Mucosa of descending colon (tissue), 3 donors: ENCODE data around the gene GPR155. TPM values are rescaled to one million over a fixed set of nuclear protein-coding genes. Genes with fewer than 3 reads are reported as not detected.
"Not testable (repeated sequence)": the region's sequence is repeated elsewhere in the genome, so short reads cannot be mapped to it uniquely, and the experiment has no call there.

Experiments used
- ATAC-seq: fragments of 200-7000 bp; cut with Tn5 transposase; one replicate; pipeline ENCODE4 v1.9.1; 2020; ENCODE audit warnings: mild to moderate bottlenecking, moderate library complexity
- DNase-seq, 3 donors: peaks; one replicate each; pipeline ENCODE4 v3.0.0-alpha.2; 2020
- H3K36me3 ChIP-seq: fragments of 200-600 bp; one replicate; pipeline ENCODE4 v1.8.0; 2021; ENCODE audit warnings: low read depth, mild to moderate bottlenecking
- H3K4me1 ChIP-seq: fragments of 200-600 bp; one replicate; pipeline ENCODE4 v1.8.0; 2021; ENCODE audit warnings: low read depth, mild to moderate bottlenecking
- H3K4me3 ChIP-seq: fragments of 200-600 bp; one replicate; pipeline ENCODE4 v1.8.0; 2021; ENCODE audit warnings: mild to moderate bottlenecking
- H3K9me3 ChIP-seq: fragments of 200-600 bp; one replicate; pipeline ENCODE4 v1.8.0; 2021; ENCODE audit warnings: mild to moderate bottlenecking
- CTCF ChIP-seq: fragments of 200-600 bp; IDR thresholded peaks from one replicate; pipeline ENCODE4 v1.8.0; 2022; ENCODE audit warnings: antibody characterized with exemption, mild to moderate bottlenecking
- intact Hi-C, 2 donors: fragments of 100-400 bp; cut with DNase I in 1 of 2; cut with micrococcal nuclease in 1 of 2; formaldehyde crosslinking; loops; one replicate each; pipeline versions ENCODE4 v1.11.0 to v1.11.1; 2022; cut with DNase I, micrococcal nuclease
- total RNA-seq, 3 donors: library from RNA; stranded (reverse); fragmentation: NEBNext Ultra II Directional in 2 of 3; extraction: Animal tissue kit (Norgen Biotek cat#: 25700) in 2 of 3; gene quantifications; one replicate each; pipeline versions ENCODE4 v1.2.1 to v1.2.4, GENCODE V29; 2021 to 2023
- donor health status: DM: no; HTN: no; CAD: no; lungs with moderate emphysema.
- donor health status: DM: no; HTN: no; CAD: no.
- donor health status: DM: no; HTN: yes; CAD: no.

Gene GPR155
- total RNA-seq, 3 donors from 2014 or later: 4.7 to 15.6 (median 6.8) TPM

- no peaks in the 10 kb centered on the region for H3K36me3 ChIP-seq
- intact Hi-C loops: no loop called here
- ATAC-seq: no peak
Measured at GRCh38 chr2:174392706-174393105, 94.1 kb downstream of the GPR155 start.

GRCh38 chr2:174390303-174390702 lies 96.5 kb downstream of the GPR155 start:
- H3K4me3 ChIP-seq, DNase-seq, intact Hi-C loops, H3K36me3 ChIP-seq, H3K9me3 ChIP-seq: not testable (repeated sequence)
- peaks cover 11% of the 10 kb centered on the region for H3K4me1 ChIP-seq
- peak; percentile 58 for ATAC-seq

More at GRCh38 chr2:174392706-174393105, 94.1 kb downstream of the GPR155 start:
- H3K9me3 ChIP-seq: no peaks in the 10 kb centered on the region
- no peak overlapping the region for H3K4me3 ChIP-seq
- peaks cover 11% of the 10 kb centered on the region for H3K4me1 ChIP-seq
- DNase-seq: no peak
- TF ChIP-seq CTCF: no peak

- DNase-seq: no peak
- Histone ChIP-seq H3K9me3 (no peaks in the 10 kb centered on the region), H3K4me1 (peaks cover 9% of the 10 kb centered on the region), H3K36me3 (no peaks in the 10 kb centered on the region), H3K4me3 (no peak overlapping the region)
- no peak for ATAC-seq
- TF ChIP-seq CTCF: no peak
- intact Hi-C loops: no loop called here
Measured at GRCh38 chr2:174389542-174389941, 97.3 kb downstream of the GPR155 start.

- intact Hi-C loops: not testable (repeated sequence)
Measured at GRCh38 chr2:174388706-174389105, 98.1 kb downstream of the GPR155 start.

GRCh38 chr2:174385201-174385600 lies 101.6 kb downstream of the GPR155 start:
- DNase-seq (no peak), ATAC-seq (no peak)
- no peak overlapping the region for H3K4me3 ChIP-seq
- intact Hi-C loops: no loop called here
- H3K4me1 ChIP-seq: no peaks in the 10 kb centered on the region
- TF ChIP-seq CTCF: no peak
- no peaks in the 10 kb centered on the region for H3K36me3 ChIP-seq
- no peaks in the 10 kb centered on the region for H3K9me3 ChIP-seq

More at GRCh38 chr2:174388706-174389105, 98.1 kb downstream of the GPR155 start:
- H3K4me1 ChIP-seq, H3K36me3 ChIP-seq, H3K9me3 ChIP-seq, ATAC-seq, DNase-seq, H3K4me3 ChIP-seq: not testable (repeated sequence)

GRCh38 chr2:174383796-174384195 lies 103.0 kb downstream of the GPR155 start:
- H3K36me3 ChIP-seq: no peaks in the 10 kb centered on the region

More at GRCh38 chr2:174383796-174384195, 103.0 kb downstream of the GPR155 start:
- H3K9me3 ChIP-seq: no peaks in the 10 kb centered on the region
- intact Hi-C loops: no loop called here
- ATAC-seq: no peak
- no peaks in the 10 kb centered on the region for H3K4me1 ChIP-seq
- no peak for DNase-seq
- TF ChIP-seq CTCF: no peak
- no peak overlapping the region for H3K4me3 ChIP-seq

Other genes with a start within 250 kb of the GPR155 start
- 10 to 100 TPM; 55.3 to 65.8 (median 58.4) TPM for gene OLA1, start 238.5 kb downstream of the GPR155 start, total RNA-seq
- gene SP9, start 152.1 kb downstream of the GPR155 start, total RNA-seq: not detected
- 10 to 100 TPM; 21.9 to 24.9 (median 22.7) TPM for gene SCRN3, start 91.3 kb downstream of the GPR155 start, total RNA-seq
- 10 to 100 TPM; 15.3 to 56.6 (median 28.9) TPM for gene WIPF1, start 110.8 kb upstream of the GPR155 start, total RNA-seq